ENCODE measurements around the gene TMEM132C. TPM values are rescaled to one million over a fixed set of nuclear protein-coding genes. Genes with fewer than 3 reads are reported as not detected.

Gene TMEM132C
- total RNA-seq, 1 donor: not detected

DNA sequence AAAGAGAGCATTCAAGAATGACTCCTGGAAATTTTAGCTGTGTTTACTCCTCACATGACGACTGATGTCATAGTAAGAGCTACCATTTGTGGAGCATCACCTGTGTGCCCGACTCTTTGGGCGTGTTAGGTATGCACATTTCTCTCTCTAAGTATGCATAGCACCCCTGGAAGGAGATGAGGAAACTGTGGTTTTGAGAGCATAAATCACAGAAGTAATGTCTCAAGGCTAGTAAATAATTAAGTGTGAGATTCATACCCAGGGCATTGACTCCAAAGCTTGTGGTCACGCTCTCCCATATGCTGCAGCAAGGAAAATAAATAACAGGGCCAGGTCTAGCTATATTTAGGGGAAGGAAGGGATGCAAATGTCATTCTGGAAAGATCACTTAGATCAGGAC lies 340.7 kb downstream of the TMEM132C start:
- H3K4me3 ChIP-seq (ENCODE audit: low read depth, low read length): no peak overlapping the region
- TF ChIP-seq, protein P1, sequence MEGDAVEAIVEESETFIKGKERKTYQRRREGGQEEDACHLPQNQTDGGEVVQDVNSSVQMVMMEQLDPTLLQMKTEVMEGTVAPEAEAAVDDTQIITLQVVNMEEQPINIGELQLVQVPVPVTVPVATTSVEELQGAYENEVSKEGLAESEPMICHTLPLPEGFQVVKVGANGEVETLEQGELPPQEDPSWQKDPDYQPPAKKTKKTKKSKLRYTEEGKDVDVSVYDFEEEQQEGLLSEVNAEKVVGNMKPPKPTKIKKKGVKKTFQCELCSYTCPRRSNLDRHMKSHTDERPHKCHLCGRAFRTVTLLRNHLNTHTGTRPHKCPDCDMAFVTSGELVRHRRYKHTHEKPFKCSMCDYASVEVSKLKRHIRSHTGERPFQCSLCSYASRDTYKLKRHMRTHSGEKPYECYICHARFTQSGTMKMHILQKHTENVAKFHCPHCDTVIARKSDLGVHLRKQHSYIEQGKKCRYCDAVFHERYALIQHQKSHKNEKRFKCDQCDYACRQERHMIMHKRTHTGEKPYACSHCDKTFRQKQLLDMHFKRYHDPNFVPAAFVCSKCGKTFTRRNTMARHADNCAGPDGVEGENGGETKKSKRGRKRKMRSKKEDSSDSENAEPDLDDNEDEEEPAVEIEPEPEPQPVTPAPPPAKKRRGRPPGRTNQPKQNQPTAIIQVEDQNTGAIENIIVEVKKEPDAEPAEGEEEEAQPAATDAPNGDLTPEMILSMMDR (IDR thresholded peaks at IDR 0.05; ENCODE audit: insufficient read depth, low read length): no peak
- no peak for DNase-seq (ENCODE audit: low read depth)

DNA sequence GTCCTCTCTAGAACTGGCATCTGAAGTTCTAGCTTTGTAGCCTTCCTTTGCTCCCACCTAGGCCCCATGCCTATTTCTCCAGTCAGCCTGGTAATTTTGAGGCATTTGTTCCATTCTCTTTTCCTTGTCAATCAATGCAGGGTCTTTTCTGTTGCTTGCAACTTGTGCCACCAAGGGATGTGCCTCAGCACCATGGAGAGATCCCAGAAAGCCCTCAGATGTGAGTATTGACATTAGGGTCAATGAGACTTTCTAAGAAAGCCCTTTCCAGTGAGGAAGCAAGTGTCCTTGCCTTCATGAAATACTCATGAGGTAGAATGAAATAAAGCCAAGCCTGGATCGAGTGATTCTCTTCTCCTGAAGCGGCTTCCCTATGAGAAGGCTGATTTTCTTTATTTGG lies 342.9 kb downstream of the TMEM132C start:
- H3K4me3 ChIP-seq (ENCODE audit: low read depth, low read length): no peak overlapping the region
- TF ChIP-seq, protein P1 (IDR thresholded peaks at IDR 0.05; ENCODE audit: insufficient read depth, low read length): no peak
- no peak for DNase-seq (ENCODE audit: low read depth)

DNA sequence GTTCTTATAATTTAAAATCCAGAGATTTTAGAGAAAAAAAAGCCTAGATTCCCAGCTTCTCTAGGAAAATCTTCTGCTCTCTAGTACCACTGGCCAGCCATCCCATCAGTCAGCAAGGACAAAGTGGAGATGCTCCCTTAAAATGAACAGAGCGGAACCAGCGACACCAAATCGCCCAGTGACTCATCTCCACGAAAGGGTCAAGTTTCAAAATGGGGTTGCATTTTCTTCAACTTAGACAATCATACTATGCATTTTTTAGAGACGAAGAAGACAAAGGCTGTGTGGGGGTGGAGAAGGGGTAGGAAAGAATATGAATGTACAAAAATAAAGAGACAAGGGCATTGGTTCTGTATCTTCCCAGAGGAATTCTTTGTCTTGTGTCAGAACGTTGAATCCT lies 344.8 kb downstream of the TMEM132C start:
- TF ChIP-seq, protein P1 (IDR thresholded peaks at IDR 0.05; ENCODE audit: insufficient read depth, low read length): no peak
- DNase-seq (ENCODE audit: low read depth): no peak
- no peak overlapping the region for H3K4me3 ChIP-seq (ENCODE audit: low read depth, low read length)

DNA sequence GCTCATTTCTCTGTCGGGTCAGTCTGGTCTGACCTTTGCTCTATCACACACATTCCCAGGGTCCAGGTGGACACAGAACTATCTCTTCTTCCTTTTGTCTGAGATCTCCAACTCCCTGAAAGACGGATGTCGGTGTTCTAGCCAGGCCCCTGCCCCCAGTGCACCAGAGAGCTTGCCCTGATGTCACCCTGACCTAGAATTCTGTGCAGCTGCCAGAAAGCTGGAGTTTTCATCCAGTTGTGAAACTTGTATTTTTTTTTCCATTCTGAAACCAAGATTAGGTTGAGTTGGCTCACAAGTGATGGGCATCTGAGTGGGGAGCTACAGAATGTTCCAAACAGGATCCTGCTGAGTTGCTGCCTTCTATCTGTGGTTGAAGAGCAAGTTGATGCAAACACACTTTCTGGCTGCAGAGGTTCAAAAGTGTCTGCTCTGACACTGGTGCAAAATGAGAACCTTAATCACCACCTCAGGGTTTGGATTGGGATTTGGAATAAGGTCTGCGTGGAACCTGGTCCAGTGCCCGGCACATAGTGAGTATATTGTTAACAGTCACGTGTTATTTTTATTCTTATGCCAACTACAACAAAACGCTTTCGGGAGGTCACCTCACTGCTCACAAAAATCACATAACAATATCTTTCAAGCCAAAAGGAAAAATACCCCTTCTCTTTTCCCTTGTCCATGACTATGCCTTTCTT lies 345.3 kb downstream of the TMEM132C start:
- DNase-seq (ENCODE audit: low read depth): no peak
- H3K4me3 ChIP-seq (ENCODE audit: low read depth, low read length): no peak overlapping the region
- TF ChIP-seq, protein P1 (IDR thresholded peaks at IDR 0.05; ENCODE audit: insufficient read depth, low read length): no peak

DNA sequence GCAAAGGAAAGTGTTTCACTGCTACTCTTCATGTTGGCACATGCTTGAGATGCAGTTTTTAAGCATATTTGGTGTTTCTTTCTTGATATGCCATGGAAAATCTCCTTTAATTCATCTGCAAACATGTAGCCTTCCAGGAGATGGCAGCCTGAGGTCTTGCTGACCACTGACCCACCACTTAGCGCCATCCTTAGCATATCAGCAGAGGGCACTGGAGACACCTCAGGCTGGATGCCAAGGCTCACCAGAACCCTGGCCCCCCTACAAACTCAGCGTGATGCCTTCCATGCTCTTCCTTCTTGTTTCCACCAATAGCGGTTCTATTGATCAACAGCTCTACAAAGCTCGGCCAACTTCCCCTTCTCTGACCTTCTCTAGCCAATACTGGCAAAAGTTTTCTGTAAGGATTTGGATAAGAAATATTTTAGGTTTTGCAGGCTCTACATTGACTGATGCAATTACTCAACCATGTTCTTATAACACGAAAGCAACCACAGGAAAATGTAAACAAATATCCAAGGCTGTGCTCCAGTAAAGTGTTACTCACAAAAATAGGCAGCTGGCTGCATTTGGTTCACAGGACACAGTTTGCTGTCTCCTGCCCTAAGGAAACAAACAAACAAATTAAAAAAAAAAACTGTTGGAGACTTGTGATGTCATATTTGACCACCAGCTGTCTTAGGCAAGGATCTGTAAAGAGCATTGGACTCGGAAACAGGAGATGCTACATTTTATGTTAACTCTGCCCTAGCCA lies 347.0 kb downstream of the TMEM132C start:
- DNase-seq (ENCODE audit: low read depth): no peak
- TF ChIP-seq, protein P1 (IDR thresholded peaks at IDR 0.05; ENCODE audit: insufficient read depth, low read length): no peak

DNA sequence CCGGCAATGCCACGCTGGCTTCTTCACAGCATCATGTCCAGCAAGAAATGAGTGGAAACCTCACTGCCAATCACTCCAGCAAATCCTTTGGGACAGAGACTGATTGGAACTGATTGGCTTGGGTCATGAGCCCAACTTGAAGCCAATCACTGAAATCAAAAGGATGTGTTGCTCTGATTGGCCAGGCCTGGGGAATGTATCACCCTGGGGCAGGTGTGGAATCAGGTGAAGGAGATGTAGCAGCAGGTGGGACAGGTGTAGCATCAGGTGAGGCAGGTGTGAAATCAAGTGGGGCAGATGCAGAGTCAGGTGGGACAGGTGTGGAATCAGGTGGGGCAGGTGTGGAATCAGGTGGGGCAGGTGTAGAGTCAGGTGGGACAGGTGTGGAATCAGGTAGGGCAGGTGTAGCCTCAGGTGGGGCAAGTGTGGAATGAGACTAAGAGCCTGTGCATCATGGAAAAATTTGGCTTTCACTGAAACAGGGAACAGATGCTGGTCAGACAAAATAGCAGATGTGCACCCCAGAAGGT lies 350.4 kb downstream of the TMEM132C start:
- no peak overlapping the region for H3K4me3 ChIP-seq (ENCODE audit: low read depth, low read length)
- TF ChIP-seq, protein P1 (IDR thresholded peaks at IDR 0.05; ENCODE audit: insufficient read depth, low read length): no peak
- DNase-seq (ENCODE audit: low read depth): no peak

More for the DNA sequence above, 347.0 kb downstream of the TMEM132C start:
- H3K4me3 ChIP-seq (ENCODE audit: low read depth, low read length): no peak overlapping the region

Data from fibroblast of the aortic adventitia (primary cell).